ENCODE results near the gene MAML3.

The MAML3 gene

GRCh38 chr4:140108713-140109230 is 45.2 kb downstream of the MAML3 start:
- H3K27me3 ChIP-seq (ENCODE audit: insufficient read depth, poor library complexity, severe bottlenecking) = no peaks in the 10 kb centered on the region
- H3K4me3 ChIP-seq (replicated peaks; ENCODE audit: insufficient read depth, low read length) = no peak overlapping the region
- no peak for DNase-seq (ENCODE audit: low read depth in 1 of 2, low spot score in 1 of 2)
- TF ChIP-seq GABPA (IDR thresholded peaks at IDR 0.05; ENCODE audit: low read depth) (no peak), POLR2AphosphoS5 (IDR thresholded peaks at IDR 0.05; ENCODE audit: low read depth) (no peak)
- H3K27ac ChIP-seq (replicated peaks) = no peak overlapping the region

- no peaks in the 10 kb centered on the region for H3K27me3 ChIP-seq (ENCODE audit: insufficient read depth, poor library complexity, severe bottlenecking)
- no peak for TF ChIP-seq GABPA (IDR thresholded peaks at IDR 0.05; ENCODE audit: low read depth)
- no peak for TF ChIP-seq POLR2AphosphoS5 (IDR thresholded peaks at IDR 0.05; ENCODE audit: low read depth)
- no peak for TF ChIP-seq CTCF (IDR thresholded peaks at IDR 0.05; ENCODE audit: insufficient read depth, low read length)
- TF ChIP-seq SPI1 (IDR thresholded peaks at IDR 0.05; ENCODE audit: borderline replicate concordance, low read depth) = no peak
- TF ChIP-seq, protein P1, sequence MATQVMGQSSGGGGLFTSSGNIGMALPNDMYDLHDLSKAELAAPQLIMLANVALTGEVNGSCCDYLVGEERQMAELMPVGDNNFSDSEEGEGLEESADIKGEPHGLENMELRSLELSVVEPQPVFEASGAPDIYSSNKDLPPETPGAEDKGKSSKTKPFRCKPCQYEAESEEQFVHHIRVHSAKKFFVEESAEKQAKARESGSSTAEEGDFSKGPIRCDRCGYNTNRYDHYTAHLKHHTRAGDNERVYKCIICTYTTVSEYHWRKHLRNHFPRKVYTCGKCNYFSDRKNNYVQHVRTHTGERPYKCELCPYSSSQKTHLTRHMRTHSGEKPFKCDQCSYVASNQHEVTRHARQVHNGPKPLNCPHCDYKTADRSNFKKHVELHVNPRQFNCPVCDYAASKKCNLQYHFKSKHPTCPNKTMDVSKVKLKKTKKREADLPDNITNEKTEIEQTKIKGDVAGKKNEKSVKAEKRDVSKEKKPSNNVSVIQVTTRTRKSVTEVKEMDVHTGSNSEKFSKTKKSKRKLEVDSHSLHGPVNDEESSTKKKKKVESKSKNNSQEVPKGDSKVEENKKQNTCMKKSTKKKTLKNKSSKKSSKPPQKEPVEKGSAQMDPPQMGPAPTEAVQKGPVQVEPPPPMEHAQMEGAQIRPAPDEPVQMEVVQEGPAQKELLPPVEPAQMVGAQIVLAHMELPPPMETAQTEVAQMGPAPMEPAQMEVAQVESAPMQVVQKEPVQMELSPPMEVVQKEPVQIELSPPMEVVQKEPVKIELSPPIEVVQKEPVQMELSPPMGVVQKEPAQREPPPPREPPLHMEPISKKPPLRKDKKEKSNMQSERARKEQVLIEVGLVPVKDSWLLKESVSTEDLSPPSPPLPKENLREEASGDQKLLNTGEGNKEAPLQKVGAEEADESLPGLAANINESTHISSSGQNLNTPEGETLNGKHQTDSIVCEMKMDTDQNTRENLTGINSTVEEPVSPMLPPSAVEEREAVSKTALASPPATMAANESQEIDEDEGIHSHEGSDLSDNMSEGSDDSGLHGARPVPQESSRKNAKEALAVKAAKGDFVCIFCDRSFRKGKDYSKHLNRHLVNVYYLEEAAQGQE (IDR thresholded peaks at IDR 0.05; ENCODE audit: insufficient replicate concordance, low read depth) = no peak
- DNase-seq (ENCODE audit: low read depth in 1 of 2, low spot score in 1 of 2) = no peak
- H3K27ac ChIP-seq (replicated peaks) = no peak overlapping the region
- H3K4me3 ChIP-seq (replicated peaks; ENCODE audit: insufficient read depth, low read length) = no peak overlapping the region
These were observed 45.7 kb downstream of the MAML3 start for GRCh38 chr4:140108243-140108642.

GRCh38 chr4:140106289-140106844 is 47.6 kb downstream of the MAML3 start:
- TF ChIP-seq, protein P1 (IDR thresholded peaks at IDR 0.05; ENCODE audit: insufficient replicate concordance, low read depth) = no peak
- TF ChIP-seq POLR2AphosphoS5 (IDR thresholded peaks at IDR 0.05; ENCODE audit: low read depth) (no peak), CTCF (IDR thresholded peaks at IDR 0.05; ENCODE audit: insufficient read depth, low read length) (no peak), SPI1 (IDR thresholded peaks at IDR 0.05; ENCODE audit: borderline replicate concordance, low read depth) (no peak), GABPA (IDR thresholded peaks at IDR 0.05; ENCODE audit: low read depth) (no peak)
- DNase-seq (ENCODE audit: low read depth in 1 of 2, low spot score in 1 of 2) = no peak
- no peak overlapping the region for H3K4me3 ChIP-seq (replicated peaks; ENCODE audit: insufficient read depth, low read length)
- H3K27ac ChIP-seq (replicated peaks) = no peak overlapping the region
- H3K27me3 ChIP-seq (ENCODE audit: insufficient read depth, poor library complexity, severe bottlenecking) = no peaks in the 10 kb centered on the region

DNA sequence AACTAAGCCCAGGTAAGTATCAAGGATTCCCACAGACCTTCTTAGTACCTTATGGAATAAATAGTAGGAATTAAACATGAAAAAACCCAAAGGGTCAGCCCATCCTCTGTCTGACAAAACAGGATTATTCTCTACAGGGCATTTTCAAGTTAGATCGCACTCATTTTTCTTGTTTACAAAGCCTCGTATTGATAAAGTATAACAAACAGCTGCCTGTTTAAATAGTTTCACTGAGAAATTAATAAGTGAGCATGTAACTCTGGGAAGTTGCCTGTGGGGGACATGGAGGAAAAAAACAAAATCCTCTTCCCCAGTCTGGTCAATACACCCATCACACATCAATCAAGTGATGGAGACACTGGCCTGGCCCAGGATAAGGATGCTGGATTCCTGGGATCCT is 48.5 kb downstream of the MAML3 start:
- DNase-seq (ENCODE audit: low read depth in 1 of 2, low spot score in 1 of 2) = no peak
- Histone ChIP-seq H3K27me3 (ENCODE audit: insufficient read depth, poor library complexity, severe bottlenecking) (no peaks in the 10 kb centered on the region), H3K27ac (replicated peaks) (no peak overlapping the region), H3K4me3 (replicated peaks; ENCODE audit: insufficient read depth, low read length) (no peak overlapping the region)
- no peak for TF ChIP-seq GABPA (IDR thresholded peaks at IDR 0.05; ENCODE audit: low read depth)
- no peak for TF ChIP-seq SPI1 (IDR thresholded peaks at IDR 0.05; ENCODE audit: borderline replicate concordance, low read depth)
- no peak for TF ChIP-seq POLR2AphosphoS5 (IDR thresholded peaks at IDR 0.05; ENCODE audit: low read depth)
- TF ChIP-seq CTCF (IDR thresholded peaks at IDR 0.05; ENCODE audit: insufficient read depth, low read length) = no peak
- TF ChIP-seq, protein P1 (IDR thresholded peaks at IDR 0.05; ENCODE audit: insufficient replicate concordance, low read depth) = no peak

Measured in HL-60 (cell line).